UCSD-AML1 (cell line): ENCODE data around the gene TEDC2.

Experiments used
- DNase-seq: peaks from one replicate; lab custom pipeline; 2025; ENCODE audit not compliant: unreplicated experiment; lab: John Stamatoyannopoulos, UW

The TEDC2 gene

GRCh38 chr16:2464333-2464732 lies 4.4 kb downstream of the TEDC2 start:
- DNase-seq: no peak

- peak; percentile 25 for DNase-seq
These were observed 5.9 kb downstream of the TEDC2 start for GRCh38 chr16:2465653-2466415.

GRCh38 chr16:2466667-2467527 lies 7.0 kb downstream of the TEDC2 start:
- no peak for DNase-seq

- no peak for DNase-seq
These were observed 7.8 kb downstream of the TEDC2 start for GRCh38 chr16:2467528-2468232.

DNA sequence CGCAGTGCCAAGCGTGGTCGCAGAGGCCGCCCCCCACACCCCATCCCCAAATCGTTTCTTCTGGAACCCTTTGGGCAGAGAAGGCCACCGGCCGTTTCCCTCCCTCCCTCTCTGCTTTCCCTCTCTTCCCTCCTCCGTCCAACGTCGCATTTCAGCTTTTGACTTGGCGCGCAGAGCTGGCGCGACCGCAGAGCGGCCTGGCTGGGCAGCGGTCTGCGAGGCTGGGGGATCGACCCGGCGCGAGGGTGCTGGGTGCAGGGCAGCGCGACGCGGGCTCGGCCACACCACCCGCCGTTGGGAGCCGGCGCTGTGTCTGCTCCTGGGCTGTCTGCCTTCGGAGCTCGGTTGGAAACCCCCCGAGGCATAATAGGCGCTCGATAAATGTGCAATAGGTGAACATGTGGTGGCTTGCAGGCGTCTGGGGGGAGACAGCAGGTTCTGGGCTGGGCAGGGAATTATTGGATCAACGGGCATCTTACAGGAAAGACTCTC lies 8.4 kb downstream of the TEDC2 start:
- no peak for DNase-seq

GRCh38 chr16:2468725-2469398 lies 9.0 kb downstream of the TEDC2 start:
- DNase-seq: no peak

DNA sequence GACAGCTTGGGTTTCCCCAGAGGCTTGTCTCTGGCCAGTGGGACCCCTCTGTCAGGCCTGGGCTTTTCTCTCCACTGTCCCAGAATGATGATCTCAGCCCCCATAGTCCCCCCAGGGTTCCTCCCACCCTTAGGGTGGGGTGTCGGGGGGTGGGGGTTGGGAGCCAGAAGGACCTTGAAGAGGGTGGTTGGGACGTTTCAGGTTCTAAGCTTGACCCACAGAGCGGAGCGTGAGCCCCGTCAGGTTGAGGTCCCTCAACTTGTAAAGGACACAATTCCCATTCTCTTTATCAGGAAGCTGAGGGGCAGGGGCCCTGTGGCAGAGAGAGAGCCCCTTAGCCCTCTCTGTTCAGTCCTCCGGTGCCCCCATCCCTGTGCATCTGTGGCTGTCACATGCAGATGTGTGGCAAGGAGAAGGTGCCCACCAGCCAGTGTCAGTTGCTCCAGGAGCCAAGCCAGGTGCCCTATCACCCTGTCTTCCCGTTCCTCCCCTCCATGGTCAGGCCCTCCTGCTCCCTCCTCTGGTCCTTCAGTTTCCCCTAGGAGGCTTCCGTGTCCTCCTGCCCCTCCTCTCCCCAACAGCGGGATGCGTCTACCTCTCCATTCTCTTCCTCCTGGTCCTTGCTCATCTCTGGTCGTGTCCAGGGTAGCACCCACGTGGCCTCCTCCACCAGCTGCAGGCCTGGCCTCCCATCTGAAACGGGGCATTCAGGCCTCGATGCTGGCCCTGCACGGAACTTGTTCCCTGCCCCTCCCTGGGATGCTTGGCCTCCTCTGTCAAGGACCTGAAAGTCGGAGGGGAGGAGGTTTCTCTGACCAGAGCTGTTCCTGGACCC lies 9.7 kb downstream of the TEDC2 start:
- no peak for DNase-seq

- DNase-seq: no peak
These were observed 10.3 kb downstream of the TEDC2 start for GRCh38 chr16:2470234-2470601.

GRCh38 chr16:2470603-2471015 lies 10.7 kb downstream of the TEDC2 start:
- DNase-seq: no peak

GRCh38 chr16:2471016-2471652 lies 11.2 kb downstream of the TEDC2 start, which contains the start of gene NTN3:
Gene NTN3, plus strand, starts transcription at chr16:2471297. Its CDS starts 405 bp downstream, at chr16:2471702.
- no peak for DNase-seq

DNA sequence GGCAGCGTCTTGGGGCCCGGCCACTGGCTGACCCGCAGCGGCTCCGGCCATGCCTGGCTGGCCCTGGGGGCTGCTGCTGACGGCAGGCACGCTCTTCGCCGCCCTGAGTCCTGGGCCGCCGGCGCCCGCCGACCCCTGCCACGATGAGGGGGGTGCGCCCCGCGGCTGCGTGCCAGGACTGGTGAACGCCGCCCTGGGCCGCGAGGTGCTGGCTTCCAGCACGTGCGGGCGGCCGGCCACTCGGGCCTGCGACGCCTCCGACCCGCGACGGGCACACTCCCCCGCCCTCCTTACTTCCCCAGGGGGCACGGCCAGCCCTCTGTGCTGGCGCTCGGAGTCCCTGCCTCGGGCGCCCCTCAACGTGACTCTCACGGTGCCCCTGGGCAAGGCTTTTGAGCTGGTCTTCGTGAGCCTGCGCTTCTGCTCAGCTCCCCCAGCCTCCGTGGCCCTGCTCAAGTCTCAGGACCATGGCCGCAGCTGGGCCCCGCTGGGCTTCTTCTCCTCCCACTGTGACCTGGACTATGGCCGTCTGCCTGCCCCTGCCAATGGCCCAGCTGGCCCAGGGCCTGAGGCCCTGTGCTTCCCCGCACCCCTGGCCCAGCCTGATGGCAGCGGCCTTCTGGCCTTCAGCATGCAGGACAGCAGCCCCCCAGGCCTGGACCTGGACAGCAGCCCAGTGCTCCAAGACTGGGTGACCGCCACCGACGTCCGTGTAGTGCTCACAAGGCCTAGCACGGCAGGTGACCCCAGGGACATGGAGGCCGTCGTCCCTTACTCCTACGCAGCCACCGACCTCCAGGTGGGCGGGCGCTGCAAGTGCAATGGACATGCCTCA lies 12.0 kb downstream of the TEDC2 start:
- no peak for DNase-seq

- no peak for DNase-seq
These were observed 12.6 kb downstream of the TEDC2 start for GRCh38 chr16:2472488-2472864.

- no peak for DNase-seq
These were observed 13.1 kb downstream of the TEDC2 start for GRCh38 chr16:2472885-2473445.

DNA sequence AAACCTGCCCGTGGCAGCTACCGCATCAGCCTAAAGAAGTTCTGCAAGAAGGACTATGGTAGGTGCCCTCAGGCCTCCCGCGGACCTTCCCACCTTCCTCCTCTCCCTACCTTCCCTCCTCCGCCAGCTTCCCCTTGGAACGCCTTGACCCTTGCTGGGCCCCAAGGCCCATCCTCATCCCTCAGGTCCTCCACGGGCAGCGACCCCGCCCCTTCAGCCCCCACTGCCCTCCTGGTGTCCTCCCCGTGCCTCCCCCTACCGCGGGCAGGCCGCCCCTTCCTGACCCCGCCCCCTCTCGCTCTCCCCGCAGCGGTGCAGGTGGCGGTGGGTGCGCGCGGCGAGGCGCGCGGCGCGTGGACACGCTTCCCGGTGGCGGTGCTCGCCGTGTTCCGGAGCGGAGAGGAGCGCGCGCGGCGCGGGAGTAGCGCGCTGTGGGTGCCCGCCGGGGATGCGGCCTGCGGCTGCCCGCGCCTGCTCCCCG lies 13.6 kb downstream of the TEDC2 start:
- DNase-seq: peak; percentile 59

DNA sequence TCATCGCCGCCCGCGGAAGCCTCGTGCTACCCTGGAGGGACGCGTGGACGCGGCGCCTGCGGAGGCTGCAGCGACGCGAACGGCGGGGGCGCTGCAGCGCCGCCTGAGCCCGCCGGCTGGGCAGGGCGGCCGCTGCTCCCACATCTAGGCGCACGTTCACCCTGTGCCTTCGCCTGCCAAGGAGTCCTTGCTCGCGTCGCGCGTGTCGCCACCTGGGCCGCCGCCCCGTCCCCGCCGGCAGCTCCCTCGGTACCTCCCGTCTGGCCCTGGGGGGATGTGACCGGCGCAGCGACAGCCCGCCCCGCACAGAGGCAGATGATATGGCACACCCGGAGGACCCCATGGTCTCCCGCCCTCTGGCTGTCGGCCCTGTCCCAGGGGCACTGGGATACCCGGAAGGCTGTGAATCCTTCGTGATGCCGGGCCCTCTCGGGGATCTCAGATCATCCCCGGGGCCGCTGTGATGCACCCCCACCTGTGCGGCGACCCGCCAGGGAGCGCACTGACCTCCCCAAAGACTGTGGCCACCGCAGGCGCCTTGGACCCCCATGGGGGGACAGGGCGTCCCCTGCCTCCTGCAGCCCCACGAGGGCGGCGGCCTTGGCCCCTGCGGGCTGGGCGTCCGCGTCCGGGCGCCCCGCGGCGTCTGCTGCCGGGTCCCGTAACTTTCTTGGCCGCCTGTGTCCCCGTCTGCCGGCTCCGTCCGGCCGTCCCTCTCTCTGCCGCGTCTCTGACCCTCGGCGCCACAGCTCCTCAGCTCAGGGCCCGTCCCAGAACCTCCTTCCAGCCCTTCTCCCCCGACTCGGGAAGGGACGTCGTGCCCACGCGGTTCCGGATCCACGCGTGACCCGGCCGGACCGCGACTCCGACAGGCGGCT lies 14.3 kb downstream of the TEDC2 start:
- DNase-seq: peak; percentile 72

DNA sequence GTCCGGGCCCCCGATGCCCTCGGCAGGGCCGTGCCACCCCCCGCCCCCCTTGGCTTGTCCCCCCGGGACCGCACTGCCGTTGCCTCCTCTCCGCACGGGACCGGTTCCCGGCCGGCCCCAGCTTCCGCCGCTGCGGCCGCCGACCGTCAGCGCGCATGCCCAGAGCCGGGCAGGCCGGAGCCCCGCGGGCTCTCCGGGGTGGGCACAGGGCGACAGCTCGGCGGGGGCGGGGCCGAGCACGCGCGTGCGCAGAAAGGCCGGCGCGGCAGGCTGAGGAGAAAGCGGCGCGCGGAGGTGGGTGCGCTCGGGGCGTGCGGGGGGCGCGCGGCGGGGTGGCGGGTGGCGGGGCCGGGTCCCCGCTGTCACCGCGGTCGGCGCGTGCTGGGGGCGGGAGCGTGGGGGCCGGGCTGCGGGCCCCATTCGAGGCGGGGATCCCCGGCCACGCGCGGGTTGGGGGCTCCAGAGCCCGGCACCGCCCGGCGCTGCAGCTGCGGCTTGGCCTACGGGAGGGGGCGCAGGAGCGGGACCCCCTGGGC lies 15.0 kb downstream of the TEDC2 start, which contains the start of gene TBC1D24:
TSS of gene TBC1D24 (plus strand) at position 251 of the 536 bp plus-strand sequence. CDS start 21,022 bp downstream, outside the sequence.
- peak; percentile 92 for DNase-seq
